ENCODE measurements around the gene SLC16A7. TPM values are rescaled to one million over a fixed set of nuclear protein-coding genes. Genes with fewer than 3 reads are reported as not detected.

Gene SLC16A7
- total RNA-seq (10 to 100 TPM; 46.0 to 98.8 (median 62.8) TPM), polyA plus RNA-seq (1 to 10 TPM; 3.2 to 3.7 (median 3.5) TPM)
- long read RNA-seq, donor 1, partial matches to known transcripts, result 0 of 1 reads
- long read RNA-seq, donor 1, other reads (novel, unspliced or antisense), result 0 of 1 reads
- long read RNA-seq, donor 2, result 0 reads

GRCh38 chr12:59595883-59596540 is at the start of gene SLC16A7:
Gene SLC16A7, plus strand, starts transcription at chr12:59596029. Its CDS starts 108,773 bp downstream, at chr12:59704802.
- Histone ChIP-seq H3K9me3 (no peaks in the 10 kb centered on the region), H3K36me3 (no peaks in the 10 kb centered on the region), H3K4me1 (peaks cover 15 to 59% (median 37%) of the 10 kb centered on the region in 6 donors), H3K4me3 (peak within 1 kb of the TSS; percentile 63 to 92 (median 79)), H3K27ac (peak within 1 kb of the TSS; percentile 93 to 98 (median 96)), H3K27me3 (replicated peaks in 1 of 7) (no peaks in the 10 kb centered on the region)
- peak; percentile 97 for DNase-seq
- TF ChIP-seq POLR2AphosphoS5 (IDR thresholded peaks at IDR 0.05) (peak; percentile 85 to 87 (median 86)), POLR2A (IDR thresholded peaks at IDR 0.05) (no peak), CTCF (IDR thresholded peaks at IDR 0.05 in 8 of 11, conservative IDR thresholded peaks at IDR 0.05 in 3 of 11) (peak in 4 of 11 experiments; percentile 4 to 31 (median 9))
- 0 to 3% (median 1%) methylated on average over 44 to 61 of the region's 61 CpGs for WGBS, 5 donors
- intact Hi-C loops (cut with DNase I; ENCODE audit: low total_unique reads), result no loop called here

GRCh38 chr12:59548930-59549329 is 46.9 kb upstream of the SLC16A7 start:
- Histone ChIP-seq H3K9me3 (peaks cover 0 to 12% (median 0%) of the 10 kb centered on the region in 8 donors), H3K4me1 (no peaks in the 10 kb centered on the region), H3K36me3 (no peaks in the 10 kb centered on the region), H3K4me3 (no peak overlapping the region), H3K27me3 (replicated peaks in 1 of 7) (no peaks in the 10 kb centered on the region), H3K27ac (no peak overlapping the region)
- no peak for DNase-seq
- WGBS, 5 donors, result 71 to 84% (median 80%) methylated on average over 3 of the region's 3 CpGs
- intact Hi-C loops (cut with DNase I; ENCODE audit: low total_unique reads), result no loop called here
- TF ChIP-seq POLR2A (IDR thresholded peaks at IDR 0.05), result no peak
- TF ChIP-seq POLR2AphosphoS5 (IDR thresholded peaks at IDR 0.05), result no peak
- TF ChIP-seq CTCF (IDR thresholded peaks at IDR 0.05 in 8 of 11, conservative IDR thresholded peaks at IDR 0.05 in 3 of 11), result no peak

- no peak overlapping the region for H3K4me3 ChIP-seq
- 58 to 80% (median 71%) methylated on average over 2 of the region's 2 CpGs for WGBS, 5 donors
- no peaks in the 10 kb centered on the region for H3K27me3 ChIP-seq (replicated peaks in 1 of 7)
- no peaks in the 10 kb centered on the region for H3K4me1 ChIP-seq
- no peaks in the 10 kb centered on the region for H3K9me3 ChIP-seq
- H3K36me3 ChIP-seq, result no peaks in the 10 kb centered on the region
- DNase-seq, result no peak
- intact Hi-C loops (cut with DNase I; ENCODE audit: low total_unique reads), result no loop called here
- TF ChIP-seq CTCF (IDR thresholded peaks at IDR 0.05 in 8 of 11, conservative IDR thresholded peaks at IDR 0.05 in 3 of 11) (no peak), POLR2AphosphoS5 (IDR thresholded peaks at IDR 0.05) (no peak), POLR2A (IDR thresholded peaks at IDR 0.05) (no peak)
- H3K27ac ChIP-seq, result no peak overlapping the region
Measured at GRCh38 chr12:59559696-59560095, 36.1 kb upstream of the SLC16A7 start.

- no peak overlapping the region for H3K4me3 ChIP-seq
- TF ChIP-seq POLR2A (IDR thresholded peaks at IDR 0.05), result no peak
- TF ChIP-seq CTCF (IDR thresholded peaks at IDR 0.05 in 8 of 11, conservative IDR thresholded peaks at IDR 0.05 in 3 of 11), result no peak
- TF ChIP-seq POLR2AphosphoS5 (IDR thresholded peaks at IDR 0.05), result no peak
- no peaks in the 10 kb centered on the region for H3K36me3 ChIP-seq
- no peak overlapping the region for H3K27ac ChIP-seq
- H3K9me3 ChIP-seq, result no peaks in the 10 kb centered on the region
- intact Hi-C loops (cut with DNase I; ENCODE audit: low total_unique reads), result no loop called here
- peaks cover 0 to 4% (median 0%) of the 10 kb centered on the region in 7 donors for H3K27me3 ChIP-seq (replicated peaks in 1 of 7)
- no peaks in the 10 kb centered on the region for H3K4me1 ChIP-seq
- WGBS, 5 donors, result 85 to 94% (median 91%) methylated on average over 5 of the region's 5 CpGs
- no peak for DNase-seq
Measured at GRCh38 chr12:59570145-59570544, 25.7 kb upstream of the SLC16A7 start.
